Hematopoietic multipotent progenitor cell treated with erythropoietin and hydrocortisone succinate and interleukin-3 and kit ligand, for 8 days (in vitro differentiated cells): ENCODE measurements around the gene BLOC1S2.
"Not testable (repeated sequence)": the region's sequence is repeated elsewhere in the genome, so short reads cannot be mapped to it uniquely, and the experiment has no call there.

Experiments
- DNase-seq: peaks from one replicate; pipeline ENCODE4 v3.0.0-alpha.2; 2015

BLOC1S2 gene

DNA sequence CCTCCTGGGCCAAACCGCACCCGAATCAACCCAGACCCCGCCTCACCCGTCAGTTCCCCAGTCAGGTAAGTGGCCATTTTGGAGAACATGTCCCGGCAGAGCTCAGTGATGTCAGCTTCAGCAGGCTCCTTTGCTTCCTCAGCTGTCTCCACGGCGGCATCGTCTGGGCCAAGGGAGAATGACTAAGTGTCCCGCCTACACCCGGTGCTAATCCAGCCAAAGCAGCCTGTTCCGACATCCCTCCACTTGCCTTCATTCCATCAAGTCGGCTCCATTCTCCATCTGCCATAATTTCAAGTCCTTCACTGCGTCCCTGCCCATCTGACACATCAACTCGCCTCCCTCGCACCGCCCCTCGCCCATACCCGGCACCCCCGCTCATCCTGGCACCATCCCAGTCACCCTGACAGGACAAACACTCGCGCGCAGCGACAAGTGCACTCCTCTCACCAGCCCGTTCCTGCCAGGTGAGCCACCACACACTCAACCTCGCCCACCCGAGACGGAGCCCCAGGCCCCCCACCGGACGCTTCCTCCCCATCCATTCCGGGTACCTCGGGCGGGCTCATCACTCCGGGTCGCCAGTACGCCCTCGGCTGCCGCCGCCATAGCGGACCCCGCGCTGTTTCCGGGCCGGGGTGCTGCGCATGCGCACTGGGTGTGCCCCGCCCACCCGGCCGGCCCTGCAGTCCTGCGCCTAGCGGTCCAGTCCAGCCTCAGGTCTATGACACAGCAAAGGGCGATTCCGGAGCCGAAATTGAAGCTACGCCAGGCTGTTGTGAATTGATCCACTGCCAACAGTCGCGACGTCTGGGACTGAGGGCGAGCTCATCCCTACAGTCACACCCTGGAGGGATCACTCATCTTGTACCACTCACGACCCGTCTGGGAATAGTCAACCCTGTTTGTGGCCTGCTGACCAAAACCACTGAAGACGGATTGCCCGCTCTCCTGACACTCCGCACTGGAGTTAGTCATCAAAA lies at the start of gene BLOC1S2:
BLOC1S2 (minus strand) TSS at position 630 of the 983 bp plus-strand sequence; CDS start at position 609, 21 bp downstream.
- DNase-seq, result peak; percentile 86

DNA sequence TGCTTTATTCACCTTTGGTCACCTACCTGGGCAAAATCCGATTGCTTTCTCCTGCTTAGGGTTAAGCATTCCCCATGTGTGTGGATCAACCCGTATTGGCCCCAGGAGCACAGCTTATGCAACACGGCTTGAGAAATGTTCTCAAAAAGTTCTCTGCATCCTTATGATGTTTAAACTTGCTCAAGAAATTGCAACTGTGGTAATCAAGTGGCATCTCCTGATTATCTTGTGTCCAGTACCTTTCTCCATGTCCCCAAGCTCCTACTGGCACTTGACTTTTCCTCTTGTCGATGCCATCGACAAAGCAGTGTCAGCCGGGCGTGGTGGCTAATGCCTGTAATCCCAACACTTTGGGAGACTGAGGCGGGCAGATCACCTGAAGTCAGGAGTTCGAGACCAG lies 48.3 kb upstream of the BLOC1S2 start:
- DNase-seq, result no peak

DNA sequence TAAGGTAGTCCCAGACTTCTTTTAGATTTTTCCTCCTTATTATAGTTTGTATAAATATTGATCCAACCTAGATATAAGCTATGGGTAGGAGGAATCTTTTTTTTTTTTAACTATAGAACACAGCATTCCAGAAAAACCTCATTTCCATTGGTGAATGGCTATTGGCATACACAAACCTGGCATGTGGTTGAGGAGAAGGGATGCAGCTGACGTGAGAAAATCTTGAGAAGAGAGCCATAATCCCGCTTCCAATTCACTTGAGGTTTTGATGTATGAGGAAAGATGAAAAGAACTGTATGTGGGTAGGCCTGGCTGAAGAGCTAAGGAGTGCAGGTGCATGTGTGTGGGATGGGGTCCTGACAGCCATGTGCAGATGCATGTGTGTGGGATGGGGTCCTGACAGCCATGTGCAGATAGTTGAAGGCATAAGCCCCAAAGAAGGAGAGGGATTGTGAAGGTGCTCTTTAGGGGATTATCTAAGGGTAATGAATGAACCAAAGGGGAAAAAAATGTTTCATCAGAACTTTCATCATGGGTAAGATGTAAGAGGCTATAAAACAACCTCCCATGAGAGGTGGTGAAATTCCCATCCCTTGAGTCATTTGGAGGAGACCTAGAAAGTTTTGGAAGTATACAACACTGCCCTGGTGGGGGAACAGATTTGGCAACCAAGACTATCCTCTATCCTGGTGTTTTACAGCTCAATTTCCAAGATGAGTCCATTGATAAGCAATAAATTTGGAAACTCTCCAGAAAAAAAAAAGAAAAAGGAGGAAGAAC lies 47.4 kb upstream of the BLOC1S2 start:
- no peak for DNase-seq

DNA sequence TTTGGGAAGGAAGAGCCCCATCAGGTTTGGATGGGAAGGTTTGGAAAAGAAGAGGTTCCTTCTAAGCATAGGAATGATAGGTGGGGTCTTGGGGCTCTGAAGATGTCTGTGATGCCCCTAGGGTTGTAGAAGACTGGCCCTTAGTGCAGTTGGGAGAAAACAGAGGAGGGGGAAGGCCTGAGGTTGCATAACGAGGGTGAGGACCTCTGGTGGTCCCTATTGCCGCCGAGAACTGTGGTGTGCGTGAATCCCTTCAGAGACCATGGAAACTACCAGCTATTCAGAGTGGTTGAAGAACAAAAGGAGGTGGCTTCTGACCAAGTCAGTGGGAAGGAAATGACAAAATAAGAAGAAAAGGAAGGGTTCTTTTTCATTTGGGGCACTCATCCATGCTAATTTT lies 46.6 kb upstream of the BLOC1S2 start:
- no peak for DNase-seq

DNA sequence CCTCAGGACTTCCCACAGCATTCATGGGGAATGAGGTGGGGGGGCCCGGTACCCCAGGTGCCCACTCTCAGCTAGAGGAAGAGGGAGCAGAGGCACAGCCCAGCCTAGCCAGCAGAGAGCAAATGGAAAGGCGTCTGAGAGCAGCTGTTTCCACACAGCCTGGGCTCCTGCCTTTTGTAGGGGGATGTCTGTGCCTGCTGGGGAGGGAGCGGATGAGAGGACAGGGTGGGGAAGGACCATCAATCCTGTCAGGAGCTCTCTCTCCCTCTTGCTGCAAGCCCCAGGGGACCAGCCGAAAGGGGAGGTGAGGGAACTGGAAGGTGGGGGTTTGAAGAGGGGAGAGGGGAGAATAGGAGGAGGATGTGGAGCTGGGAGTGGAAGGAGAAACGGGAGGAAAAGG lies 43.6 kb upstream of the BLOC1S2 start, which contains the start of gene PKD2L1:
PKD2L1 (minus strand) TSS at position 150 of the 400 bp plus-strand sequence; CDS start at position 25, 125 bp downstream.
- no peak for DNase-seq

DNA sequence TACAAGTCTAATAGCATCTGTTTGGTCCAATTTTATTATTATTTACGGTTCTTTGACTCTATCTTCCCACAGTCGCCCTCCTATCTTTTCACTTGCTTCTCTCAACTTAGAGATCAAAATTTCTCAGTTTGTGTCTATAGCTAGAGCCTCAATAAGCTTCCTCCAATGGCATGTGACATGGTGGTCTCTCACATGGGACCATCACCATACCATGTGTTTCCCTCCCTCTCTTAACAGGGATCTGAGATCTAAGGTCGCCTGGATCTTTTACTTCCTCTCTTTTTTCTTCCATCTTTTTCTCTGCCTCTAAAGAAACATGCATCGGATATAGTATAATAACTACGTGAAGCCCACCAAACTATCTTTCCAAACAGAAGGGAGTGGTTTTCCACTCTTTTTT lies 41.7 kb upstream of the BLOC1S2 start:
- no peak for DNase-seq

DNA sequence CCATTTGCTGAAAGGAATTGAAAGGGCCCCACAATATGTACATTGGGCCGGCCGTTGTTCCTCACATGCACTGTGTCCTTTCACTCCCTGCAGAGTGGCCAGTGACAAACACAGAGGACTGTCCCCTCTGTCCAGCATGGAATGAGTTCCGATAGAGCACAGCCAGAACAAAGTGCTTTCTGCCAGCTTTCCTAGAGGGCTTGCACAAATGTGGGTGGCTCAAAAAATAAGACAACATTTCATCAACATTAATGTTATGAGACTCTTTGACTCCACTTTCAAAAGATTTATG lies 41.2 kb upstream of the BLOC1S2 start:
- DNase-seq, result no peak

DNA sequence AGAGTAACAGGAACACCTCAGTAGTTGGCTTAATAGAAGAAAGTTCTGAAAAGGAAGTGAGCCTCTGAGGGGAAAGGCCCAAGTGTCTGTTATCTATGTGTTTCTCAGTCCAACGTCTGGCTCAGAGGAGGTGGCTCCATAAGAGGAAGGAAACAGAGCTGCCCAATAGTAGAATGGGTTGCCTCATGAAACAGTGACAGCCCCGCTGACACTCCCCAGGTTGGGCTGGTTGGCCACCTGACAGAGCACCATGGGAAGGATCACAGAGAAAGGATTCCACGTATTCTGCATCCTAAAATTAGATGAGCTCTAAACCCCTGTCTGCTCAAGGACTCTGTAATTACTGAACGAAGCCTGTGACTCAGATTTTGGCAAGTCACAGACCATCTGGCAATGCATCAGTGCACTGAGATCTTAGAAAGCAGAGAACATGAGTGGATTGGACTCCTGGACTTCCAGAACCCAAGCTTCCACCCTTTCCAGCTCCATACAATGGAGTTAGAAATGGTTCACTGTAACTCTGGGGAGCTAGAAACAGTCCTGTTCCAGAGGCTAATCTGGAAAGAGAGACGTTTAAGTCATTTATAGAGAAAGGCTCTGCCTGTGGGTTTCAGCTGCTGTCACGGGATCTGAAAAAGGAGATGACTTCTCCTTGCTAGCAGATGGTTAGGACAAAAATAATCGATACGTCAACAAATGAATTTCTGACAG lies 40.7 kb upstream of the BLOC1S2 start:
- DNase-seq, result peak; percentile 34

DNA sequence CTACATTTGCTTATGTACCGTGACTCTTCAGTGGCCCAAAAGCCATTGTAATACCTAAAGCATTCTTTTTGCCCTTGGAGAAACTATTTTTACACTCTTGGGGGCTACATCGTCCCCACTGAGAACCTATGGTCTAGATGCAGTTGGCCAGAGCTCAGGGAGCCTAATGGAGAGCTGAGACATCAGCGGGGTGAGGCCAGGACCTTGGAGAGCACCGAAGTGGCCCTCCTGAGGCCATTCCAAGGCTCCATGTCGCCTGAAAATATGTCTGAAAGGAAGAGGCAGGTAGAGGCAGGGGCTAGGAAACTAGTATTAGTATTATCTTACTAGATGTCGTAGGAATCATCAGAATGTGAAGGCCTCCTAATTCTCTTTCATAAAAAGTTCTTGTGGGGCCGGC lies 38.7 kb upstream of the BLOC1S2 start:
- no peak for DNase-seq

DNA sequence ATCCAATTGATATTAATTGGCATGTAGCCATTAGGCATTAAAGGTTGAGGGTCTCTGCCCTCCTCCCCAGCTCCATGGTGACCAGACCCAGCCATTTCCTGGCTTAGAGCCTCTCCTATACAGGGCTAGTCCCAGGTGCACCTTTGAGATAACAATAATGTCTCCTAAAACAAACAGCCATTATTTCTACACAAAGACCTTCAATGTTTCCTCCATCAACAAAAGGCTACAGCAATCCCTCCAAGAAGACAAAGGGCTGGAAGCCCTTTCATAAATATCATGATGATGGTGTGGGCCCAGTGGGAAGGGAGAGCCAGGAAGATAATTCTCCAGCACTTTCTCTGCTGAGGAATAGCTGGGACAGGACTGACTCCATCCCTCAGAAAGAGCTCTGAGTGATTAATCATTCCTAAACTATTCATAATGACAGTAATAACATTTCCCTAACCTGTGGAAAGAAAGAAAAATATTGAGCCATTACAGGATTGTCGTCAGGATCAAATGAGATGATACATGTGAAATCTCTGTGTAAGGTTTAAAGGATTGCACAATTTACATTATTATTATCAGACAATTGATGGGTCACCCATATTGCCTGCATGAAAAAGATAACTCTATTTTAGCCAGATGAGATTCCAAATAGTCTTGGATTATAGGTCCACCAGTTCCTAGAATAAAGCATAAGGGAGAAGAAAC lies 33.4 kb upstream of the BLOC1S2 start:
- DNase-seq, result no peak

DNA sequence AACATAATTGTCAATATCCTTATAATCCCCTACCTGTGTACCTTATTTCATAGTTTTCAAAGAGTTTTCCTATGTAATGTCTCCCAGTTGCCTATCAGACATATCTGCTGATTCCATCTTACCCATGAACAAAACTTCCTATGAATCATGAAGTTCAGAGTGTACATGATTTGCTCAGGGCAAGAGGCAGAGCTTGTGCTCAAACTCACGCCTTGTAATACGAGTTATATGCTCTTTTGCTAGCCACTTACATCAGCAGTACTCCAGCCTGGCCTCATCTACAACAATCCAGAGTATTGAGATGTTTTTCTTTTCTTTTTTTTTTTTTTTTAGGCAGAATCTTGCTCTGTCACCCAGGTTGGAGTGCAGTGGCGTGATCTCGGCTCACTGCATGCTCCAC lies 31.7 kb upstream of the BLOC1S2 start:
- DNase-seq, result no peak

DNA sequence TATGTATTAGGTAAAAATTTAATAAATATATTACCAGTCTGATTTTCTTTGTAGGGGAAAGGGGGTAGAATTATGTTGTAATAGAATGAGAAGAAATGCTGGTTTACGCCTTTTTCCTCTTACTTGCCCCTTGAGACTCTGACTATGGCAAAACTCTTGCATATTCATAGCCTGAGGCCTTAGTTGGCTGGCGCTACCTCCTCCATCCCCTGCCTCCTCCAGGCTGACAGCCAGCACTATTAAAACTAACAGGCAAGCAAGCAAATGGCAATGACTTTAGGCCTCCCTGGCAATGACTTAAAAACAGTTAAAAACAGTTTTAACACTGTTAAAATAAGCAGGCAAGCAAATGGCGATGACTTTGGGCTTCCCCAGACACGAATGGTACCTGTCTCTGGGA lies 29.1 kb upstream of the BLOC1S2 start:
- DNase-seq, result no peak

DNA sequence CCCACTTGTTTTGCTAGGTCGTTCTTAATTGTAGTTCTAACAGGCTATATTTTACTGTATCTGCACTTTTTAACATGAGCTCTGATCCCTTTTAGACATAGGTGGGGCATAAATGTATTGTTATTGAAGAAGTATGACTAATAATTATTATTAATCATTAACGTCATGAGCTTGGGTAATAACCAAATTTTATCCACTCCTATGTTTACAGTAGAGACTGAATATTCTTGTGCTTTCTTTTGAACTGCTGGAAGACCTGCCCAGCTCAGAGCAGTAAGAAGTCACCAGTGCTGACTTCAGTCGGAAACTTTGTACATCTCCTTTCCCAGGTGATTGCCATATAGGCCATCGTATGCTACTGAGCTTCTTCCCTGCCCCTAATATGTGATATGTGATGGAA lies 24.8 kb upstream of the BLOC1S2 start:
- no peak for DNase-seq

DNA sequence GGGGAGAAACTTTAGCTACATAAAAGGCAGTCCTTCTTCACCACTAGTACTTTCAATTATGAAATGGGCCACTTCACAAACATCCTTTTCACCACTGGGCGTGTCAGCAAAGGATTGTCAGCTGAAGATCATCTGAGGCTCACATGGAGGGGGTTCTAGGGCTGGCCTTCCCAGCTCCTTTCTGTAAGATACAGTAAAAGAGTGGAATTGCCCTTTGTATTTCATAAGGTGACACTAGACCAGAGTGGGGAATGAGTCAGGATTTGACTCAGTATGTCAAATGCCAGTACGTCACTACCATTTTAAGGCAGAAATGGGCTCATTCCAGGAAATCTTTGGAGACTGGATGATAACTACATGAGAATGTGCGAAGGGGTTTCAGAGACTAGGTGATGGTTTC lies 21.2 kb upstream of the BLOC1S2 start:
- no peak for DNase-seq

DNA sequence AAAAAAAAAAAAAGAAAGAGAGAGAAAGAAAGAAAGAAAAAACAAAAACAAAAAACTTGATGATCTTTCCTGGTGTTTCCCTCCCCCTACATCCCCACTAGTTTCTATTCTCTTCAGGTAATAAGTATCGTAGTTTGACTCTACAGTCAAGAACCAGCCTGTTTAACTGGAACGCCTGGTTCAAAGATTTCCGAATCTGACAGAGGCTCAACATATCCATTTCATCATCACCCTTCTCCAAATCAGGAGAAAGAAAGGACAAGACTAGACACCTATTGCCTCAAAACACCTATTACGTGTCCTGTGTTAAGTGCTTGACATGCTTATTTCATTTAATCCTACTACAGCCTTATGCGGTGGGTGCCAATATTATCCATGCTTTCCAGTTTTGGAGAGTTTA lies 20.4 kb upstream of the BLOC1S2 start:
- no peak for DNase-seq

DNA sequence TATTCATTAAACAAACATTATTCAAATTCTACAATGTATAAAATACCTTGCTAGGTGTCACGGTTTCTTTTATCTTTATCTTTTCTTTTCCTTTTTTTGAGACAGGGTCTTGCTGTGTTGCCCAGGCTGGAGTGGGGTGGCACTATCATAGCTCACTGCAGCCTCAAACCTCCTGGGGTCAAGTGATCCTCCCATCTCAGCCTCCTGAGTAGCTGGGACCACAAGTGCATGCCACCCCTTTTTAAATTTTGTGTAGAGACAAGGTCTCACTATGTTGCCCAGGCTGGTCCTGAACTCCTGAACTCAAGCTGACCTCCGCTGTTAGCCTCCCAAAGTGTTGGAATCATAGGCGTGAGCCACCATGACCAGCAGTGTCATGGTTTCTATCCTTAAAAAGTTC lies 17.9 kb upstream of the BLOC1S2 start:
- DNase-seq, result no peak

DNA sequence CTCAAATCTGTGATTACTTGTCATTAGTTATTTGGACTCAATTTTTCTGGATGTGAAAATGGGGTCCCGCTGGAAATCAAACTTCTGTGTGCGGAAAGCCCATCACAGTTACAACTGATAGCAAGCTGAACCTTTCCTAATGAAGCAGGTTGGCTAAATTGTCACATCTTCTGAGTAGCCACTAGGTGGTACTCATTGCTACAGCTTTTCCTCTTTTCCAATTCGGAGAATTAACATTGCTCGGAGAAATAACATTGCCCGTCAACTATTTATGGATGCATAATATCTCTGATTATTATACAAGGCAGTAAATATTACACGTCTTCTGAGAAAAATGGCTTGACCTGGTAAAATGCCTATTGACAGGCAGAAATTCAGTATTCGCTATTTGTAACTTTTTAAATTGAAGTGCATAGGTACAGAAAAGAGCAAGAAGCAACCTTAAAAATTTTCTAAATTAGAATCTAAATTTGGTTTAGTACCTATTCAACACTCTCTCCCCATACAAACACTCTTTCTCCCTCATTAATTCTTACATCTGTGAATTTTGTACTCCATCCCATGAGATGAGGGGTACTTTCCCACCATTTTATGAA lies 17.3 kb upstream of the BLOC1S2 start:
- peak; percentile 33 for DNase-seq

DNA sequence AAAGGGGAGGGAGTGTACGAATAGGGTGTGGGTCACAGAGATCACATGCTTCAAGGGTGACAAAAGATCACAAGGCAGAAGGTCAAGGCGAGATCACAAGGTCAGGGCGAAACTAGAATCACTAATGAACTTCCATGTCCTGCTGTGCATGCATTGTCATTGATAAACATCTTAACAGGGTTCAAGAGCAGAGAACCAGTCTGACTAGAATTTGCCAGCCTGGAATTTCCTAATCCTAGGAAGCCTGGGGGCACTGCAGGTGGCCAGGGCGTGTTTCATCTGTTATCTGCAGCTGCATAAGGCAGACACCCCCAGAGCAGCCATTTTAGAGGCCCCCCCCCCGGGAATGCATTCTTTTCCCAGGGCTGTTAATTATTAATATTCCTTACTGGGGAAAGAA lies 14.6 kb upstream of the BLOC1S2 start:
- DNase-seq, result not testable (repeated sequence)

DNA sequence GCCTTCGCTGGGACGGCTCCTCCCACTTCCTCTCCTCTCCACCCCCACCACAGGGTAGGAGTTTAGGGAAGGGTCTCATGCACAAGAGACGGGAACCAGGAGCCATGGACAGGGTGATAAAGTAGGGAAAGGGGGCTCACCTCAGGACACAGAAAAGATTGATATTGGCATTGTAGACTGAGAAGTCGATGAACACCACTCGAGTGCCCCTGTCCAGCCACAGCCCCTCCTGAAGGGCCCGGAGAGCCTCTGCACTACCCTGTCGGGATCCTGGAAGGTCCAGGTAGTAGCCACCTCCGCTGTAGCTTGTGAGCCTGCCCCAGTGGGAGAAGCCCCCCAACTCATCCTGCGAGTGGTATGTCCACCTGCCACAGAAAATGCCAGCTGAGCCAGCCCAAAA lies 10.8 kb upstream of the BLOC1S2 start:
- DNase-seq, result no peak

DNA sequence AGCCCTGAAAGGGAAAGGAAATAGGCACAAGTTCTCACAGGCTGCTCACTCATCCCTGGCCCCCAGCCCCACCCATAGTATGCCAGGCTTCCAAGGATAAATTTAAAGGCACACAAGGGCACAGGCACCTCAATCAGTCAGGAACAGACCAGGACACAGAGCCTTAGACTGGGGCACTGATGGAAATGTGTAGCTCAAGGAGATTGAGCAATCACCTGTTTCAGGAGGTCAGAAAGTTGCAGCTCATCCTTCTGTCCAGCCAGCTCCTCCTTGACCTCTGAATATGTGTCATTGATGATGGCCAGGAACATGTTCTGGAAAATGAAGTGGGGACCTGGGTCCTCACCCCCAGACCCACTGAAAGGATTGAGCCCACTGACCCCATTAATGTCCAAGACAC lies 6.6 kb upstream of the BLOC1S2 start:
- DNase-seq, result no peak

DNA sequence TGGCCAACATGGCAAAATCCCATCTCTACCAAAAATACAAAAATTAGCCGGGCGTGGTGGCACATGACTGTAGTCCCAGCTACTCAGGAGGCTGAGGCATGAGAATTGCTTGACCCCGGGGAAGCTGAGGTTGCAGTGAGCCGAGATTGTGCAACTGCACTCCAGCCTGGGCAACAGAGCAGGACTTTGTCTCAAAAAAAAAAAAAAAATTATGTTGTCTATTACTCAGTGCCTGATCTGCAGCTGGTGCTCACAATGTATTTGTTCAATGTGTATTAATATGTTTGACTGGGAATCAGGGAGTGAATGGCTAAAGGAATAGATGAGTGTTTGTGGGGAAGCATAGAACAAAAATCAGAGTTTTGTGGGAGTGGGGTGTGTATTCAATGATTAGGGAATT lies 5.8 kb upstream of the BLOC1S2 start:
- not testable (repeated sequence) for DNase-seq

DNA sequence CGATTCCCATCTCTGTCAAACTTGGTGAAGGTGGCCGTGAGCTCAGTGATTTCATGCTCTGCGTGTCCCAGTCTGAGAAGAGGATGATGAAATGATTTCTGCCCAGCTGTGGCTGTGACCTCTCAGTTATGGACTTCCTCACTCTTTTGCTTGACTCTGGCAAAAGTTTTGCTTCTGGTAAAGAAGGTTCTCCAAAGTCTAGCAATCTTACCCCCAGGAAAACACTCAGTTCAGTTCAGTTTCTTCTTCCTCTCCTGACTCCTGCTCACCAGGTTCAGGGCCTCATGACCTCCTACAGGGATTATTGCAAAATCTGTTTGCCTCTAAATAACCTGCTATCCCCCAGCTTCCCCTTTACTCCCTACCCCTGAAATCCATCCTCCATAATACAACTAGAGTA lies 4.9 kb upstream of the BLOC1S2 start:
- DNase-seq, result no peak
